Activated naive CD8-positive, alpha-beta T cell treated with anti-CD3 and anti-CD28 coated beads for 36 hours (primary cell): Measurements from ENCODE around the gene ZNF346. TPM values are rescaled to one million over a fixed set of nuclear protein-coding genes. Genes with fewer than 3 reads are reported as not detected.
A peak's percentile ranks its signal among the peaks of the same experiment; 100 is the strongest.

Source experiments
- DNase-seq: peaks from one replicate; pipeline ENCODE4 v3.0.0; 2021
- H3K27ac Mint-ChIP-seq: one replicate; pipeline ENCODE4 v1.8.0; 2022; ENCODE audit warnings: mild to moderate bottlenecking, moderate library complexity, mixed read lengths
- H3K27me3 Mint-ChIP-seq: one replicate; pipeline ENCODE4 v1.8.0; 2022; ENCODE audit warnings: mild to moderate bottlenecking, mixed read lengths
- H3K36me3 Mint-ChIP-seq: one replicate; pipeline ENCODE4 v1.8.0; 2021; ENCODE audit warnings: mild to moderate bottlenecking, mixed read lengths
- H3K4me1 Mint-ChIP-seq: one replicate; pipeline ENCODE4 v1.8.0; 2021; ENCODE audit warnings: mixed read lengths
- H3K4me3 Mint-ChIP-seq: one replicate; pipeline ENCODE4 v1.8.0; 2022; ENCODE audit warnings: mild to moderate bottlenecking, moderate library complexity, mixed read lengths
- H3K9me3 Mint-ChIP-seq: one replicate; pipeline ENCODE4 v1.8.0; 2022; ENCODE audit warnings: mixed read lengths
- total RNA-seq, 2 experiments: library from RNA; stranded (reverse); gene quantifications; one replicate each; pipeline ENCODE4 v1.2.3, GENCODE V29; 2021

ZNF346 gene
- total RNA-seq, 2 experiments from 2014 or later: 16.7 to 18.2 TPM

- no peak overlapping the region for H3K4me3 Mint-ChIP-seq
- H3K36me3 Mint-ChIP-seq: no peaks in the 10 kb centered on the region
- H3K4me1 Mint-ChIP-seq: no peaks in the 10 kb centered on the region
- no peak for DNase-seq
- peaks cover 3% of the 10 kb centered on the region for H3K27me3 Mint-ChIP-seq
- no peaks in the 10 kb centered on the region for H3K9me3 Mint-ChIP-seq
- H3K27ac Mint-ChIP-seq: no peak overlapping the region
Observed at GRCh38 chr5:177103523-177104253, 81.2 kb downstream of the ZNF346 start.

- no peaks in the 10 kb centered on the region for H3K27me3 Mint-ChIP-seq
- H3K27ac Mint-ChIP-seq: no peak overlapping the region
- no peaks in the 10 kb centered on the region for H3K4me1 Mint-ChIP-seq
- DNase-seq: no peak
- no peaks in the 10 kb centered on the region for H3K9me3 Mint-ChIP-seq
- H3K4me3 Mint-ChIP-seq: no peak overlapping the region
- no peaks in the 10 kb centered on the region for H3K36me3 Mint-ChIP-seq
Observed at GRCh38 chr5:177105691-177106476, 83.4 kb downstream of the ZNF346 start.

GRCh38 chr5:177107159-177107558 lies 84.7 kb downstream of the ZNF346 start:
- no peak for DNase-seq
- peaks cover 4% of the 10 kb centered on the region for H3K4me1 Mint-ChIP-seq
- H3K27me3 Mint-ChIP-seq: no peaks in the 10 kb centered on the region
- H3K27ac Mint-ChIP-seq: no peak overlapping the region
- H3K9me3 Mint-ChIP-seq: no peaks in the 10 kb centered on the region
- H3K36me3 Mint-ChIP-seq: no peaks in the 10 kb centered on the region
- H3K4me3 Mint-ChIP-seq: no peak overlapping the region

GRCh38 chr5:177109810-177110209 lies 87.3 kb downstream of the ZNF346 start:
- DNase-seq: no peak
- no peaks in the 10 kb centered on the region for H3K36me3 Mint-ChIP-seq
- H3K27ac Mint-ChIP-seq: no peak overlapping the region
- H3K9me3 Mint-ChIP-seq: no peaks in the 10 kb centered on the region
- H3K27me3 Mint-ChIP-seq: no peaks in the 10 kb centered on the region
- peaks cover 6% of the 10 kb centered on the region for H3K4me1 Mint-ChIP-seq
- no peak overlapping the region for H3K4me3 Mint-ChIP-seq

- no peak overlapping the region for H3K4me3 Mint-ChIP-seq
- no peak overlapping the region for H3K27ac Mint-ChIP-seq
- DNase-seq: peak; percentile 66
- H3K27me3 Mint-ChIP-seq: no peaks in the 10 kb centered on the region
- peaks cover 15% of the 10 kb centered on the region for H3K4me1 Mint-ChIP-seq
- peaks cover 3% of the 10 kb centered on the region for H3K36me3 Mint-ChIP-seq
- peaks cover 1% of the 10 kb centered on the region for H3K9me3 Mint-ChIP-seq
Observed at GRCh38 chr5:177111720-177112394, 89.4 kb downstream of the ZNF346 start.

- no peak for DNase-seq
- peaks cover 18% of the 10 kb centered on the region for H3K4me1 Mint-ChIP-seq
- H3K36me3 Mint-ChIP-seq: peaks cover 3% of the 10 kb centered on the region
- no peak overlapping the region for H3K27ac Mint-ChIP-seq
- no peaks in the 10 kb centered on the region for H3K27me3 Mint-ChIP-seq
- peaks cover 1% of the 10 kb centered on the region for H3K9me3 Mint-ChIP-seq
- no peak overlapping the region for H3K4me3 Mint-ChIP-seq
Observed at GRCh38 chr5:177112589-177113220, 90.2 kb downstream of the ZNF346 start.

- Mint-ChIP-seq H3K9me3 (peaks cover 1% of the 10 kb centered on the region), H3K27ac (no peak overlapping the region), H3K36me3 (peaks cover 3% of the 10 kb centered on the region), H3K4me3 (no peak overlapping the region), H3K27me3 (no peaks in the 10 kb centered on the region), H3K4me1 (peaks cover 18% of the 10 kb centered on the region)
- peak; percentile 71 for DNase-seq
Observed at GRCh38 chr5:177113566-177114424, 91.3 kb downstream of the ZNF346 start.

- Mint-ChIP-seq H3K4me1 (peaks cover 17% of the 10 kb centered on the region), H3K36me3 (peaks cover 3% of the 10 kb centered on the region), H3K27me3 (no peaks in the 10 kb centered on the region), H3K4me3 (peak overlapping the region; percentile 54), H3K9me3 (peaks cover 1% of the 10 kb centered on the region), H3K27ac (peak overlapping the region; percentile 82)
- DNase-seq: peak; percentile 88
Observed at GRCh38 chr5:177116631-177117373, 94.3 kb downstream of the ZNF346 start.

GRCh38 chr5:177117441-177118045 lies 95.0 kb downstream of the ZNF346 start:
- Mint-ChIP-seq H3K27me3 (no peaks in the 10 kb centered on the region), H3K36me3 (peaks cover 3% of the 10 kb centered on the region), H3K9me3 (peaks cover 1% of the 10 kb centered on the region), H3K4me1 (peaks cover 15% of the 10 kb centered on the region), H3K27ac (no peak overlapping the region), H3K4me3 (no peak overlapping the region)
- no peak for DNase-seq

GRCh38 chr5:177122566-177122965 lies 100.1 kb downstream of the ZNF346 start:
- no peaks in the 10 kb centered on the region for H3K4me1 Mint-ChIP-seq
- no peak overlapping the region for H3K4me3 Mint-ChIP-seq
- H3K36me3 Mint-ChIP-seq: no peaks in the 10 kb centered on the region
- no peak overlapping the region for H3K27ac Mint-ChIP-seq
- no peaks in the 10 kb centered on the region for H3K27me3 Mint-ChIP-seq
- DNase-seq: no peak
- H3K9me3 Mint-ChIP-seq: no peaks in the 10 kb centered on the region

GRCh38 chr5:177123789-177124485 lies 101.4 kb downstream of the ZNF346 start:
- Mint-ChIP-seq H3K9me3 (no peaks in the 10 kb centered on the region), H3K4me1 (peaks cover 8% of the 10 kb centered on the region)

GRCh38 chr5:177124486-177124991 lies 102.0 kb downstream of the ZNF346 start:
- H3K4me1 Mint-ChIP-seq: peaks cover 14% of the 10 kb centered on the region
- no peaks in the 10 kb centered on the region for H3K9me3 Mint-ChIP-seq
- H3K4me3 Mint-ChIP-seq: no peak overlapping the region
- H3K36me3 Mint-ChIP-seq: no peaks in the 10 kb centered on the region
- H3K27ac Mint-ChIP-seq: no peak overlapping the region
- H3K27me3 Mint-ChIP-seq: no peaks in the 10 kb centered on the region
- no peak for DNase-seq

More at GRCh38 chr5:177123789-177124485, 101.4 kb downstream of the ZNF346 start:
- H3K36me3 Mint-ChIP-seq: no peaks in the 10 kb centered on the region
- no peak overlapping the region for H3K4me3 Mint-ChIP-seq
- H3K27ac Mint-ChIP-seq: no peak overlapping the region
- DNase-seq: no peak
- H3K27me3 Mint-ChIP-seq: no peaks in the 10 kb centered on the region

GRCh38 chr5:177126771-177127170 lies 104.3 kb downstream of the ZNF346 start:
- Mint-ChIP-seq H3K27me3 (no peaks in the 10 kb centered on the region), H3K27ac (no peak overlapping the region), H3K4me1 (peaks cover 22% of the 10 kb centered on the region), H3K9me3 (no peaks in the 10 kb centered on the region), H3K4me3 (no peak overlapping the region), H3K36me3 (no peaks in the 10 kb centered on the region)
- DNase-seq: no peak
